IMR-90 (cell line): ENCODE data around the gene SCNM1. TPM values are rescaled to one million over a fixed set of nuclear protein-coding genes. Genes with fewer than 3 reads are reported as not detected.

Experiments
- ATAC-seq: fragments of 200-7000 bp; cut with Tn5 transposase; 2 replicates; pipeline ENCODE4 v1.9.1; 2020; ENCODE audit warnings: low read depth, mild to moderate bottlenecking, moderate library complexity
- Bru-seq: library from RNA; stranded (reverse); fragments of 400-500 nt; gene quantifications from one replicate; lab custom pipeline; 2021; lab: Mats Ljungman, UMichigan
- BruChase-seq, 2 experiments: library from RNA; stranded (reverse); fragments of 400-500 nt; gene quantifications; one replicate each; lab custom pipeline; 2021; lab: Mats Ljungman, UMichigan
- BruUV-seq: library from RNA; stranded (reverse); fragments of 400-500 nt; replicated peaks from 2 replicates; lab custom pipeline; 2021; lab: Mats Ljungman, UMichigan
- CTCF ChIA-PET: fragments of 300-600 bp; formaldehyde crosslinking; extraction: SDS; loops from one replicate; lab custom pipeline; 2021; ENCODE audit warnings: antibody characterized with exemption; lab: Yijun Ruan, JAX
- POLR2A ChIA-PET: fragments of 300-600 bp; sonication (Branson Sonifier 250); formaldehyde crosslinking; loops from one replicate; lab custom pipeline; 2022; ENCODE audit warnings: antibody characterized with exemption; ENCODE audit not compliant: unreplicated experiment; lab: Charles Lee
- DNase-seq: peaks from one replicate; pipeline ENCODE4 v3.0.0; 2013
- H2AFZ ChIP-seq: replicated peaks from 2 replicates; pipeline ENCODE3; 2013; ENCODE audit warnings: low read length, mild to moderate bottlenecking; ENCODE audit not compliant: poor library complexity
- H2AK5ac ChIP-seq: 2 replicates; pipeline ENCODE4 v1.6.1; 2013; ENCODE audit warnings: low read depth, low read length, inconsistent platforms
- H2AK9ac ChIP-seq: replicated peaks from 2 replicates; pipeline ENCODE3; 2013; ENCODE audit warnings: mild to moderate bottlenecking, low read depth, low read length, moderate library complexity; ENCODE audit not compliant: poor library complexity
- H2BK120ac ChIP-seq: 2 replicates; pipeline ENCODE4 v1.6.1; 2013; ENCODE audit warnings: low read depth, low read length, inconsistent platforms
- H2BK15ac ChIP-seq: 3 replicates; pipeline ENCODE4 v1.6.1; 2013; ENCODE audit warnings: low read depth, low read length, inconsistent platforms
- H2BK20ac ChIP-seq: 2 replicates; pipeline ENCODE4 v1.6.1; 2013; ENCODE audit warnings: low read depth, mild to moderate bottlenecking, inconsistent platforms, low read length, moderate library complexity
- H2BK5ac ChIP-seq: 2 replicates; pipeline ENCODE4 v1.6.1; 2013; ENCODE audit warnings: mild to moderate bottlenecking, low read depth, low read length, inconsistent platforms; ENCODE audit not compliant: poor library complexity, severe bottlenecking
- H3K14ac ChIP-seq: replicated peaks from 2 replicates; pipeline ENCODE4 v1.6.1; 2013; ENCODE audit warnings: low read depth, low read length, inconsistent platforms
- H3K18ac ChIP-seq: 2 replicates; pipeline ENCODE4 v1.6.1; 2013; ENCODE audit warnings: low read depth, low read length, control low read depth
- H3K23ac ChIP-seq: 2 replicates; pipeline ENCODE4 v1.6.1; 2013; ENCODE audit warnings: low read depth, low read length, inconsistent platforms
- H3K27ac ChIP-seq: 2 replicates; pipeline ENCODE4 v1.5.1; 2013; ENCODE audit warnings: mild to moderate bottlenecking, control low read depth, low read length; ENCODE audit not compliant: insufficient read depth
- H3K27me3 ChIP-seq: 2 replicates; pipeline ENCODE4 v1.6.1; 2013; ENCODE audit warnings: low read length; ENCODE audit not compliant: control insufficient read depth, insufficient read depth
- H3K36me3 ChIP-seq: 2 replicates; pipeline ENCODE4 v1.6.1; 2013; ENCODE audit warnings: low read length, mixed read lengths; ENCODE audit not compliant: control insufficient read depth, insufficient read depth
- H3K4ac ChIP-seq: 2 replicates; pipeline ENCODE4 v1.6.1; 2013; ENCODE audit warnings: low read depth, low read length, inconsistent platforms
- H3K4me1 ChIP-seq: 2 replicates; pipeline ENCODE4 v1.6.1; 2013; ENCODE audit warnings: low read length, mixed read lengths; ENCODE audit not compliant: control insufficient read depth, insufficient read depth
- H3K4me2 ChIP-seq: 2 replicates; pipeline ENCODE4 v1.6.1; 2013; ENCODE audit warnings: low read depth, mild to moderate bottlenecking, control low read depth, low read length, moderate library complexity
- H3K4me3 ChIP-seq: 2 replicates; pipeline ENCODE4 v1.5.1; 2013; ENCODE audit warnings: low read depth, mild to moderate bottlenecking, control low read depth, low read length, moderate library complexity; ENCODE audit not compliant: insufficient read depth
- H3K56ac ChIP-seq: 2 replicates; pipeline ENCODE4 v1.6.1; 2013; ENCODE audit warnings: low read length, inconsistent platforms; ENCODE audit not compliant: insufficient read depth; ENCODE audit errors: extremely low read depth
- H3K79me1 ChIP-seq, 2 experiments: 2 replicates each; pipeline ENCODE4 v1.6.1; 2013; ENCODE audit warnings: low read length in 2 of 2, inconsistent platforms in 1 of 2, low read depth in 1 of 2
- H3K9ac ChIP-seq: 2 replicates; pipeline ENCODE4 v1.6.1; 2013; ENCODE audit warnings: low read depth, low read length, control low read depth
- H3K9me1 ChIP-seq: 2 replicates; pipeline ENCODE4 v1.6.1; 2013; ENCODE audit warnings: low read length, inconsistent platforms; ENCODE audit not compliant: insufficient read depth
- H3K9me3 ChIP-seq: 2 replicates; pipeline ENCODE4 v1.6.1; 2013; ENCODE audit warnings: low read length; ENCODE audit not compliant: control insufficient read depth, insufficient read depth
- H4K20me1 ChIP-seq: 2 replicates; pipeline ENCODE4 v1.6.1; 2013; ENCODE audit warnings: low read length, inconsistent platforms; ENCODE audit not compliant: insufficient read depth
- H4K5ac ChIP-seq: 2 replicates; pipeline ENCODE4 v1.6.1; 2013; ENCODE audit warnings: mild to moderate bottlenecking, low read depth, low read length, control low read depth
- H4K8ac ChIP-seq, 2 experiments: 2 replicates each; pipeline ENCODE4 v1.6.1; 2013; ENCODE audit warnings: low read depth in 2 of 2, low read length in 2 of 2, control low read depth in 1 of 2, inconsistent platforms in 1 of 2
- H4K91ac ChIP-seq: 2 replicates; pipeline ENCODE4 v1.6.1; 2013; ENCODE audit warnings: low read depth, low read length, inconsistent platforms; ENCODE audit not compliant: insufficient read depth
- BHLHE40 ChIP-seq: fragments of 150-350 bp; IDR thresholded peaks from 2 replicates; pipeline ENCODE4 v1.6.1; 2016; ENCODE audit warnings: mild to moderate bottlenecking, low read depth, low read length
- CEBPB ChIP-seq: IDR thresholded peaks from 2 replicates; pipeline ENCODE4 v1.6.1; 2012; ENCODE audit warnings: low read depth, low read length, improper control_type of control experiment
- CHD1 ChIP-seq: IDR thresholded peaks from 2 replicates; pipeline ENCODE4 v1.6.1; 2012; ENCODE audit warnings: low read depth, low read length, improper control_type of control experiment
- ELK1 ChIP-seq: fragments of 150-350 bp; IDR thresholded peaks from 2 replicates; pipeline ENCODE4 v1.6.1; 2016; ENCODE audit warnings: low read depth, mild to moderate bottlenecking, low read length, moderate library complexity, borderline replicate concordance
- FOS ChIP-seq: fragments of 150-350 bp; IDR thresholded peaks from 2 replicates; pipeline ENCODE4 v1.6.1; 2016; ENCODE audit warnings: low read depth, low read length
- MAFK ChIP-seq: IDR thresholded peaks from 2 replicates; pipeline ENCODE4 v1.6.1; 2012; ENCODE audit warnings: low read depth, low read length, improper control_type of control experiment
- MAZ ChIP-seq: IDR thresholded peaks from 2 replicates; pipeline ENCODE4 v1.6.1; 2012; ENCODE audit warnings: low read depth, mild to moderate bottlenecking, low read length, improper control_type of control experiment, moderate library complexity, borderline replicate concordance
- MXI1 ChIP-seq: IDR thresholded peaks from 2 replicates; pipeline ENCODE4 v1.6.1; 2012; ENCODE audit warnings: low read depth, mild to moderate bottlenecking, low read length, moderate library complexity, borderline replicate concordance
- POLR2A ChIP-seq: IDR thresholded peaks from 2 replicates; pipeline ENCODE4 v1.6.1; 2012; ENCODE audit warnings: mild to moderate bottlenecking, low read depth, low read length
- RCOR1 ChIP-seq: IDR thresholded peaks from 2 replicates; pipeline ENCODE4 v1.6.1; 2012; ENCODE audit warnings: mild to moderate bottlenecking, low read length, improper control_type of control experiment; ENCODE audit not compliant: insufficient replicate concordance
- RFX5 ChIP-seq: IDR thresholded peaks from 2 replicates; pipeline ENCODE4 v1.8.0; 2012; ENCODE audit warnings: low read depth, mild to moderate bottlenecking, low read length, moderate library complexity
- WGBS, 2 experiments: methylation state at CpG; one replicate each; pipeline versions ENCODE4 v1.1.5 to v1.1.7; 2013; ENCODE audit warnings: missing lambda C conversion rate in 2 of 2; ENCODE audit not compliant: insufficient read length in 1 of 2; ENCODE audit errors: extremely low coverage in 2 of 2; 5-methylcytosine and 5-hydroxymethylcytosine counted together
- dilution Hi-C: fragments of 300-500 bp; cut with HindIII; formaldehyde crosslinking; loops from one replicate; pipeline ENCODE4 v1.14.3; 2018; ENCODE audit warnings: low sequenced_read_pairs; ENCODE audit not compliant: unreplicated experiment
- in situ Hi-C: fragments of 300-500 bp; cut with MboI; formaldehyde crosslinking; loops from 3 replicates; pipeline ENCODE4 v1.14.3; 2019; ENCODE audit warnings: low sequenced_read_pairs, inconsistent platforms, mixed read lengths
- intact Hi-C: fragments of 100-400 bp; cut with micrococcal nuclease; formaldehyde crosslinking; loops from 2 replicates; pipeline ENCODE4 v1.10.0; 2022
- long read RNA-seq: library from polyadenylated mRNA; unstranded; transcript quantifications from one replicate; pipeline ENCODE4 v2.0.0, GENCODE V29; 2021; ENCODE audit not compliant: unreplicated experiment
- polyA plus RNA-seq, 3 experiments: library from polyadenylated mRNA; depleted of rRNA; stranded (reverse); fragments of >200 nt; gene quantifications; 2 replicates each; pipeline ENCODE4 v1.2.3, GENCODE V29; 2012; ENCODE audit warnings: low replicate concordance in 1 of 3
- total RNA-seq: library from RNA; depleted of rRNA; stranded (reverse); fragments of >200 nt; gene quantifications from 2 replicates; pipeline ENCODE4 v1.2.3, GENCODE V29; 2012; rRNA removed

The SCNM1 gene, protein sequence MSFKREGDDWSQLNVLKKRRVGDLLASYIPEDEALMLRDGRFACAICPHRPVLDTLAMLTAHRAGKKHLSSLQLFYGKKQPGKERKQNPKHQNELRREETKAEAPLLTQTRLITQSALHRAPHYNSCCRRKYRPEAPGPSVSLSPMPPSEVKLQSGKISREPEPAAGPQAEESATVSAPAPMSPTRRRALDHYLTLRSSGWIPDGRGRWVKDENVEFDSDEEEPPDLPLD
- total RNA-seq, result 22.2 and 27.4 TPM in 2 replicates
- polyA plus RNA-seq (2012; rRNA removed), result 33.2 and 35.3 TPM in 2 replicates
- 15.6 and 31.7 TPM in 2 replicates for polyA plus RNA-seq (2012; cell fraction: cytosol; rRNA removed)
- polyA plus RNA-seq (2012; cell fraction: nucleus; rRNA removed; ENCODE audit: low replicate concordance), result 20.3 and 49.2 TPM in 2 replicates
- percentile 68 among the genes with signal in this experiment for Bru-seq, nascent RNA
- BruChase-seq, experiment 1, labeled RNA remaining after a 6-hour chase, result percentile 73 among the genes with signal in this experiment
- BruChase-seq, experiment 2, labeled RNA remaining after a 2-hour chase, result percentile 67 among the genes with signal in this experiment
- long read RNA-seq, transcript SCNM1-202 (7 exons, 2,016 nt), result major isoform, 6 of 27 reads
- long read RNA-seq, partial matches to known transcripts, result 4 of 27 reads
- long read RNA-seq, other reads (novel, unspliced or antisense), result 12 of 27 reads

DNA sequence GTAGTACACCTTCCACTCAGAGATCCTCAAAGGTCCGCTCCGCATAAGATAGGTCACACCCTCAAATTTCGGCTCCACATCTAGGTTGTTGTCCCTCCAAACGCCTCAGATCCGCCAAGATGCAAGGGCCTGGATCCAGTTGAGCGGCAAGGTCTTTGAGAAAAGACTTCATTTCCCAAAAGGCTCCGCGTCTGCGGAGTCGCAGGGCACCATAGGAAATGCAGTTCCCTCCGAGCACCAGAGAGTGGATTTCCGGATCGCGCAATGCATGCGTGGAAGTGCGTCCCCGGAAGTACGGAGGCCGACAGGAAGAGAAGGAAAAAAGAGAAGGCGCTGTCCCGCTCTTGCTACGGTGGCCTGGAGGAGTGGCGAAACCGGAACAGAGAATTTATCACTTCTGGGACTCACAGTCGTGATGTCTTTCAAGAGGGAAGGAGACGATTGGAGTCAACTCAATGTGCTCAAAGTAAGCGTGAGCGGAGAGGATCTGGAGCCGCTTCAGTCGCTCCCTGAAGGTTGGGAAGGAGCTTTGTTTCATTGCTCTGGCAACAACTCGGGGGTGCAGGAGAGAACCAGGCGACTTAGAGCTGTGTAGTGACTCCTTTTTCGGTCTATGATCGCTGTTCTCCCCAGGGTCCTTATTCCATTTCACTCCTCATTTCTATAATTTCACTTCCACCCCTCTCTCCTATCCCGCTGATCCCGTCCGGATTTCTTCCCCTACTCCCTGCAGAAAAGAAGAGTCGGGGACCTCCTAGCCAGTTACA is at the start of gene SCNM1, which contains the start of gene LYSMD1:
SCNM1 (plus strand) TSS at position 407 of the 767 bp plus-strand sequence; CDS start at position 416, 9 bp downstream.
LYSMD1 (minus strand) TSS at position 165 of the 767 bp plus-strand sequence. CDS start 644 bp downstream, outside the sequence.
- Histone ChIP-seq H2AFZ (peak within 1 kb of the TSS; percentile 94), H3K27ac (peak within 1 kb of the TSS; percentile 78), H3K4me2 (peak within 1 kb of the TSS; percentile 84), H3K18ac (peak within 1 kb of the TSS; percentile 73), H2BK20ac (no peak within 1 kb of the TSS), H3K4me1 (peaks cover 4% of the 10 kb centered on the region), H3K4ac (peak within 1 kb of the TSS; percentile 98), H4K91ac (peak within 1 kb of the TSS; percentile 71), H3K56ac (peak within 1 kb of the TSS; percentile 87), H3K9ac (peak within 1 kb of the TSS; percentile 90), H2AK9ac (peak within 1 kb of the TSS; percentile 97), H3K23ac (peak within 1 kb of the TSS; percentile 97), H3K9me3 (no peaks in the 10 kb centered on the region), H3K4me3 (peak within 1 kb of the TSS; percentile 65), H3K27me3 (no peaks in the 10 kb centered on the region), H3K36me3 (peaks cover 24% of the 10 kb centered on the region), H2BK15ac (peak within 1 kb of the TSS; percentile 35; the same call in 1 of the 3 replicates), H4K5ac (peak within 1 kb of the TSS; percentile 86), H3K79me1 (peaks cover 10 to 43% of the 10 kb centered on the region in 2 experiments), H3K9me1 (no peaks in the 10 kb centered on the region), H2BK5ac (peak within 1 kb of the TSS; percentile 80), H4K8ac (peak within 1 kb of the TSS; percentile 79 to 99), H2AK5ac (peak within 1 kb of the TSS; percentile 62), H2BK120ac (peak within 1 kb of the TSS; percentile 64), H3K14ac (peak within 1 kb of the TSS; percentile 99), H4K20me1 (no peaks in the 10 kb centered on the region)
- ChIA-PET CTCF (interaction anchor here (0.7 kb wide), 1 partner anchor 66 kb away, joined by 3 read pairs; no protein-coding TSS in a partner anchor), POLR2A (interaction anchor here (0.5 to 0.6 kb wide), 2 partner anchors 15 to 110 kb away, joined by 4 to 5 read pairs; no protein-coding TSS in a partner anchor)
- intact Hi-C loops, result no loop called here
- dilution Hi-C loops, result no loop called here
- in situ Hi-C loops, result no loop called here
- ATAC-seq (peak; percentile 92), DNase-seq (peak; percentile 99)
- WGBS, 2 experiments, result 0% methylated on average over 23 of the region's 38 CpGs; no CpG with 5 or more reads in 1 of the 2 experiments
- BruUV-seq, result TSS peak; percentile 80
- TF ChIP-seq MXI1 (peak; percentile 72; the same call in 1 of the 2 replicates), CHD1 (peak; percentile 93; the same call in 1 of the 2 replicates), POLR2A (peak; percentile 87), MAZ (no peak), MAFK (no peak), BHLHE40 (no peak), FOS (no peak), CEBPB (peak; percentile 74), RCOR1 (no peak), RFX5 (no peak), ELK1 (peak; percentile 77)
